Neuronal stem cell (in vitro differentiated cells): Measurements from ENCODE around the gene BCR.
"Not testable (repeated sequence)": the region's sequence is repeated elsewhere in the genome, so short reads cannot be mapped to it uniquely, and the experiment has no call there.

Source experiments
- DNase-seq: peaks from one replicate; pipeline ENCODE4 v3.0.0-alpha.2; 2013; ENCODE audit warnings: low spot score
- H2AFZ ChIP-seq: one replicate; pipeline ENCODE4 v1.6.1; 2013; ENCODE audit warnings: mild to moderate bottlenecking, low read length, inconsistent platforms
- H2AK5ac ChIP-seq: 2 replicates; pipeline ENCODE4 v1.6.1; 2013; ENCODE audit warnings: low read depth, mild to moderate bottlenecking, inconsistent platforms, low read length, moderate library complexity, mixed read lengths
- H2BK120ac ChIP-seq: 2 replicates; pipeline ENCODE4 v1.6.1; 2013; ENCODE audit warnings: low read depth, mild to moderate bottlenecking, inconsistent platforms, low read length, moderate library complexity, mixed read lengths
- H2BK12ac ChIP-seq: one replicate; pipeline ENCODE4 v1.6.1; 2013; ENCODE audit warnings: low read length, inconsistent platforms
- H2BK15ac ChIP-seq: 2 replicates; pipeline ENCODE4 v1.6.1; 2013; ENCODE audit warnings: mild to moderate bottlenecking, low read length, inconsistent platforms, mixed read lengths
- H2BK5ac ChIP-seq: one replicate; pipeline ENCODE4 v1.6.1; 2013; ENCODE audit warnings: inconsistent platforms, mild to moderate bottlenecking, low read length, moderate library complexity
- H3K14ac ChIP-seq: one replicate; pipeline ENCODE4 v1.6.1; 2013; ENCODE audit warnings: low read length, inconsistent platforms
- H3K18ac ChIP-seq: 2 replicates; pipeline ENCODE4 v1.6.1; 2013; ENCODE audit warnings: low read length, inconsistent platforms
- H3K23ac ChIP-seq: 2 replicates; pipeline ENCODE4 v1.6.1; 2013; ENCODE audit warnings: low read depth, mild to moderate bottlenecking, mixed read lengths, low read length, inconsistent platforms; ENCODE audit not compliant: poor library complexity
- H3K27ac ChIP-seq: replicated peaks from 3 replicates; pipeline ENCODE4 v1.5.1; 2013; ENCODE audit warnings: low read length, inconsistent platforms
- H3K27me3 ChIP-seq, 3 experiments: 2 replicates each; pipeline ENCODE4 v1.6.1; 2013; ENCODE audit warnings: low read length in 3 of 3, mild to moderate bottlenecking in 2 of 3, inconsistent platforms in 1 of 3, low read depth in 1 of 3, mixed read lengths in 1 of 3, moderate library complexity in 1 of 3; ENCODE audit not compliant: control insufficient read depth in 3 of 3, insufficient read depth in 3 of 3
- H3K36me3 ChIP-seq, 2 donors: replicated peaks in 1 of 2; 2 replicates each; pipeline ENCODE4 v1.6.1; 2013; ENCODE audit warnings: low read length in 2 of 2; ENCODE audit not compliant: control insufficient read depth in 2 of 2, insufficient read depth in 2 of 2
- H3K4ac ChIP-seq: 2 replicates; pipeline ENCODE4 v1.6.1; 2013; ENCODE audit warnings: inconsistent platforms, mild to moderate bottlenecking, low read length, moderate library complexity
- H3K4me1 ChIP-seq, 2 donors: 1 replicate in 1 of 2; 2 replicates in 1 of 2; pipeline ENCODE4 v1.6.1; 2013; ENCODE audit warnings: low read length in 2 of 2, low read depth in 1 of 2; ENCODE audit not compliant: control insufficient read depth in 2 of 2, insufficient read depth in 1 of 2
- H3K4me2 ChIP-seq: one replicate; pipeline ENCODE4 v1.6.1; 2013; ENCODE audit warnings: mild to moderate bottlenecking, low read length, inconsistent platforms; ENCODE audit not compliant: insufficient read depth, poor library complexity, severe bottlenecking
- H3K4me3 ChIP-seq, 2 donors: 2 replicates each; pipeline ENCODE4 v1.5.1; 2013; ENCODE audit warnings: low read length in 2 of 2, mild to moderate bottlenecking in 2 of 2, inconsistent platforms in 1 of 2, moderate library complexity in 1 of 2
- H3K79me1 ChIP-seq: one replicate; pipeline ENCODE4 v1.6.1; 2013; ENCODE audit warnings: low read depth, mild to moderate bottlenecking, inconsistent platforms, low read length, moderate library complexity
- H3K9ac ChIP-seq: one replicate; pipeline ENCODE4 v1.6.1; 2013; ENCODE audit warnings: mild to moderate bottlenecking, low read depth, low read length, inconsistent platforms; ENCODE audit not compliant: poor library complexity
- H3K9me3 ChIP-seq, 2 donors: replicated peaks in 1 of 2; 2 replicates each; pipeline versions ENCODE3 to v1.6.1; 2013; ENCODE audit warnings: low read length in 2 of 2, mild to moderate bottlenecking in 2 of 2, inconsistent platforms in 1 of 2, low read depth in 1 of 2, mixed read lengths in 1 of 2, moderate library complexity in 1 of 2; ENCODE audit not compliant: control insufficient read depth in 2 of 2, insufficient read depth in 1 of 2
- H4K8ac ChIP-seq: one replicate; pipeline ENCODE4 v1.6.1; 2013; ENCODE audit warnings: low read depth, mild to moderate bottlenecking, inconsistent platforms, low read length, moderate library complexity
- H4K91ac ChIP-seq: one replicate; pipeline ENCODE4 v1.6.1; 2013; ENCODE audit warnings: low read length, low read depth, mild to moderate bottlenecking, inconsistent platforms; ENCODE audit not compliant: poor library complexity
- WGBS, 2 donors: extraction: QIAGEN DNeasy Blood & Tissue Kit; methylation state at CpG; one replicate each; pipeline ENCODE4 v1.1.7; 2013; ENCODE audit warnings: missing lambda C conversion rate in 2 of 2, mixed read lengths in 1 of 2; ENCODE audit not compliant: insufficient read length in 2 of 2, insufficient replicate concordance in 1 of 2; ENCODE audit errors: extremely low coverage in 2 of 2; 5-methylcytosine and 5-hydroxymethylcytosine counted together

BCR gene

DNA sequence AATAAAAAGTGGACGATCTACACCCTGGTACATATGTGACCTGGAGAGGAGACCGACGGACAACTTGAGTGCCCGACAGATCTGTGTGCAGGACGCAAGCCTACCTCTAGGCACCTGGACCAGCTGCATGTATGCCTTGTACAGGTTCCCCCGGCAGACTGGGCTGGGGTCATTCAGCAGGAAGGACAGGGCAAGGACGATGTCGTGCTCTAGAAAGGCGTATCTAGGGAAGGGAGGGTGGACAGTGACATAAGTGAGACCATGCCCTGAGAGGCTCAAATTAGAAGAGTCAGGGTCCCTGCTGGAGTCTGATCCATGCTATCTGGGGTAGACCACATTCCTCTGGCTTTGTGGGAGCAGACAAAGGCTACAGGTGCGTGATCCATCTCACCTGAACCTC, 46.4 kb upstream of the BCR start:
- no peak overlapping the region for H2AFZ ChIP-seq
- no peak overlapping the region for H4K8ac ChIP-seq
- H3K4ac ChIP-seq: no peak overlapping the region
- no peak overlapping the region for H2BK5ac ChIP-seq
- H3K27ac ChIP-seq: no peak overlapping the region
- H3K4me2 ChIP-seq: no peak overlapping the region
- H3K23ac ChIP-seq: peak overlapping the region; percentile 92
- H3K79me1 ChIP-seq: no peaks in the 10 kb centered on the region
- peak overlapping the region; percentile 72 for H3K18ac ChIP-seq
- H2AK5ac ChIP-seq: no peak overlapping the region
- H2BK120ac ChIP-seq: no peak overlapping the region
- no peak overlapping the region for H2BK15ac ChIP-seq
- H3K4me3 ChIP-seq: no peak overlapping the region
- no peaks in the 10 kb centered on the region for H3K36me3 ChIP-seq
- H3K9me3 ChIP-seq: no peaks in the 10 kb centered on the region
- WGBS, 2 donors: no CpG with 5 or more reads among the region's 10 CpGs
- no peak overlapping the region for H3K14ac ChIP-seq
- no peak overlapping the region for H3K9ac ChIP-seq
- H3K4me1 ChIP-seq: peaks cover 0 to 5% of the 10 kb centered on the region in 2 donors
- H3K27me3 ChIP-seq: no peaks in the 10 kb centered on the region
- H2BK12ac ChIP-seq: no peak overlapping the region
- DNase-seq: no peak
- H4K91ac ChIP-seq: no peak overlapping the region

DNA sequence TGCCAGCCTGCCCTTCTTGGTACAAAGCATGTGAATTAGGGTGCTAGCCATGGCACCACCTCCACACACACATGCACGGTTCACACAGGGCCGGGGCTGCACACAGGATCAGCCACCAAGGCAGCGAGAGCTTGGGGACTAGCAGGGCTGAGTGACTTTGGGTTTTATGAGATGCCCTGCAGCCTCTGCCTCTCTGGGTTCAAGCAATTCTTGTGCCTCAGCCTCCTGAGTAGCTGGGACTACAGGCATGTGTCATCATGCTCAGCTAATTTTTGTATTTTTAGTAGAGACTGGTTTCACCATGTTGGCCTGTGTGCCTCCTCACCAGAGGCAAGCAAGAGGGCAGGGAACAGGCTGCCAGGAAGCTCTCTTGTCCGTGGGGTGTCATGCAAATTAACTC, 43.3 kb upstream of the BCR start:
- not testable (repeated sequence) for H3K36me3 ChIP-seq, H4K8ac ChIP-seq, H4K91ac ChIP-seq, H2BK12ac ChIP-seq, H2AFZ ChIP-seq, H3K9ac ChIP-seq, H3K4me2 ChIP-seq, H2BK5ac ChIP-seq, DNase-seq, H2AK5ac ChIP-seq, H3K14ac ChIP-seq, H3K4ac ChIP-seq, H3K27ac ChIP-seq, H3K9me3 ChIP-seq, H3K79me1 ChIP-seq, H3K23ac ChIP-seq, H2BK120ac ChIP-seq, H3K4me3 ChIP-seq, H3K18ac ChIP-seq, H2BK15ac ChIP-seq, H3K27me3 ChIP-seq
- no CpG with 5 or more reads among the region's 4 CpGs for WGBS, 2 donors
- H3K4me1 ChIP-seq: peaks cover 5 to 10% of the 10 kb centered on the region in 2 donors

DNA sequence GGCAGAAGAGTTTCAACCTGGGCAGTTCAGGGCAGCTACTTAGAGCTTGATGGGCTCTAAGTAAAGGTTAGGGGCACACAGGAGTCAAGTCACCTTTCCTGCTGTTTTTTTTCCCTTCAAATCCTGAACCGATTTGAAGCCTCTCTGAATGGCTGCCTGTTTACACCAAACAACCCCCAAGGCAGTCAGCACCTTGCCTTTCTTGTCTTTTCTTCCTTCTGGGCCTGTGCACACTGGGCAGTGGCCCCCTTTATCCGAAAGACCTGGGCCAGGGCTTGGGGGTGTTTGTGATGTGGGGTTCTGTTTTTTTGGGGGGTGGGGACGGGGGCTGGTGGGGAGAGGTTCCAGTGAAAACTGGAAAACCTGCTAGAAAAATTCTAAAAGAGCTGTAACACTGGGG, 42.8 kb upstream of the BCR start:
- Histone ChIP-seq H3K4me2 (no peak overlapping the region), H3K23ac (no peak overlapping the region), H3K79me1 (no peaks in the 10 kb centered on the region), H2BK12ac (no peak overlapping the region), H3K14ac (no peak overlapping the region), H2BK5ac (no peak overlapping the region), H3K36me3 (no peaks in the 10 kb centered on the region), H2AFZ (peak overlapping the region; percentile 38), H2BK15ac (no peak overlapping the region), H4K8ac (no peak overlapping the region), H3K4ac (no peak overlapping the region), H3K9me3 (no peaks in the 10 kb centered on the region), H2BK120ac (no peak overlapping the region), H4K91ac (no peak overlapping the region), H3K9ac (no peak overlapping the region), H3K4me3 (no peak overlapping the region), H3K27ac (no peak overlapping the region), H3K4me1 (peaks cover 5 to 14% of the 10 kb centered on the region in 2 donors), H2AK5ac (no peak overlapping the region), H3K18ac (no peak overlapping the region), H3K27me3 (no peaks in the 10 kb centered on the region)
- no peak for DNase-seq
- WGBS, 2 donors: no CpG with 5 or more reads among the region's 3 CpGs

DNA sequence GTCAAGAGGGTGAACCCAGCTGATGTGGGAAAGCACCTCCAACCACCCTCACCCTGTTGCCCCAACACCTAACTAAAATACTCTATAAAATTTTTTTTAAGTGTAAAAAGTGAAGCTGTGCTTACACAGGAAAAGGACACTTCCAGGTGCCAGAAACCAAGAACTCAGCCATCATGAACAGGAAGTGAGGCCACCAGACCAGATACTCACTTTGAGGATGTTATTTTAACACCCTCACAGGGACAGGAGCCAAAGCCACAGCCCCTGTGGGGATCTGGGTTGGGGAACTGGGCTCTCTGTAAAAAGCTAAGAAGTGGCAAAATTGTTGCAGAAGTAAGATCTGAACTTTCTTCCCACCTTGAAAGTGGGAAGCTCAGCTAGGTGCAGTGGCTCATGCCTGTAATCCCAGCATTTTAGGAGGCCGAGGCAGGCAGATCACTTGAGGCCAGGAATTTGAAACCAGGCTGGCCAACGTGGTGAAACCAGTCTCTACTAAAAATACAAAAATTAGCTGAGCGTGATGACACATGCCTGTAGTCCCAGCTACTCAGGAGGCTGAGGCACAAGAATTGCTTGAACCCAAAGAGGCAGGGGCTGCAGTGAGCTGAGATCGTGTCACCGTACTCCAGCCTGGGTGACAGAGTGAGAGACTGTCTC, 42.3 kb upstream of the BCR start:
- Histone ChIP-seq H3K14ac (no peak overlapping the region), H3K18ac (no peak overlapping the region), H2AK5ac (no peak overlapping the region), H2BK12ac (no peak overlapping the region), H3K4me1 (peaks cover 9 to 20% of the 10 kb centered on the region in 2 donors), H2BK5ac (no peak overlapping the region), H2BK120ac (no peak overlapping the region), H2BK15ac (no peak overlapping the region), H3K9me3 (no peaks in the 10 kb centered on the region), H3K36me3 (no peaks in the 10 kb centered on the region), H4K91ac (no peak overlapping the region), H3K9ac (no peak overlapping the region), H3K23ac (no peak overlapping the region), H2AFZ (peak overlapping the region; percentile 38), H3K79me1 (no peaks in the 10 kb centered on the region), H3K4ac (no peak overlapping the region), H3K27me3 (no peaks in the 10 kb centered on the region), H3K4me3 (no peak overlapping the region), H4K8ac (no peak overlapping the region), H3K27ac (no peak overlapping the region), H3K4me2 (no peak overlapping the region)
- no CpG with 5 or more reads among the region's 5 CpGs for WGBS, 2 donors
- no peak for DNase-seq
